ENCODE measurements around the gene ANGPTL8.

ANGPTL8 gene

GRCh38 chr19:11236324-11237301, 2.8 kb upstream of the ANGPTL8 start:
- no peak for DNase-seq (ENCODE audit: low spot score)

- no peak for DNase-seq (ENCODE audit: low spot score)
Measured at GRCh38 chr19:11237321-11237720, 2.1 kb upstream of the ANGPTL8 start.

GRCh38 chr19:11238041-11238440, 1.4 kb upstream of the ANGPTL8 start:
- no peak for DNase-seq (ENCODE audit: low spot score)

- DNase-seq (ENCODE audit: low spot score): no peak
Measured at GRCh38 chr19:11238781-11239376, 540 bp upstream of the ANGPTL8 start.

DNA sequence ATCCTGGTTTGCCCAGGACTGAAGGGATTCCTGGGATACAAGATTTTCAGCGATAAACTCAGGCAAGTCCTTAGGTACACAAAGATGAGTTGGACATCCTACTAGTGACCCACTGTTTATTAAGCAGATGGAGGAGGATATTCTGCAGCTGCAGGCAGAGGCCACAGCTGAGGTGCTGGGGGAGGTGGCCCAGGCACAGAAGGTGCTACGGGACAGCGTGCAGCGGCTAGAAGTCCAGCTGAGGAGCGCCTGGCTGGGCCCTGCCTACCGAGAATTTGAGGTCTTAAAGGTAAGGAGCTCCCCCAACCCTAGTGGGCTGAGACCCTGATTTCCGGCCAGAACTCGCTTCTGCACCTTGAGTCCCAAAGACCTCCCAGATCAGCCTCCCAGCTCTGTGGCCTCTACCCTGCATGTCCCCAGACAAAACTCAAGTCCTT, 607 bp downstream of the ANGPTL8 start:
- DNase-seq (ENCODE audit: low spot score): no peak

DNA sequence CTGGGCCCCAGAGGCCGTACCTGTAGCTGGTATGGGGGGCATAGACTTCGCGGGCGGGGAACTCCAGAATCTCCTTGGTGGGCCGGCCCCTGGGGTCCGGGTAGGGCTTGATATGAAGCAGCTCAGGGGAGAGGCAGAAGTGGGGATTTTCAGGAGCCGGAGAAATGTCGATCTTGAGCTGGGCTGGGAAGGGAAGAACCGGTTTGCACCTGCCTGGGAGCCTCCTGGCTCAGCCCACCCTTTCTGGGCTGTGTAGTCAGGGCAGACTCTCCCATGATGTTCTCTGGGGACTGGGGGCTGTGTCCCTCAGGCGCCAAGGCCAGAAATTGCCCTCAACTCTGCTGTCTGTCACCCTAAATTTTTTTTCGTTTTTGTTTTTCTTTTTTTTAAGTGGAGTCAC, 2.6 kb downstream of the ANGPTL8 start:
- no peak for DNase-seq (ENCODE audit: low spot score)

DNA sequence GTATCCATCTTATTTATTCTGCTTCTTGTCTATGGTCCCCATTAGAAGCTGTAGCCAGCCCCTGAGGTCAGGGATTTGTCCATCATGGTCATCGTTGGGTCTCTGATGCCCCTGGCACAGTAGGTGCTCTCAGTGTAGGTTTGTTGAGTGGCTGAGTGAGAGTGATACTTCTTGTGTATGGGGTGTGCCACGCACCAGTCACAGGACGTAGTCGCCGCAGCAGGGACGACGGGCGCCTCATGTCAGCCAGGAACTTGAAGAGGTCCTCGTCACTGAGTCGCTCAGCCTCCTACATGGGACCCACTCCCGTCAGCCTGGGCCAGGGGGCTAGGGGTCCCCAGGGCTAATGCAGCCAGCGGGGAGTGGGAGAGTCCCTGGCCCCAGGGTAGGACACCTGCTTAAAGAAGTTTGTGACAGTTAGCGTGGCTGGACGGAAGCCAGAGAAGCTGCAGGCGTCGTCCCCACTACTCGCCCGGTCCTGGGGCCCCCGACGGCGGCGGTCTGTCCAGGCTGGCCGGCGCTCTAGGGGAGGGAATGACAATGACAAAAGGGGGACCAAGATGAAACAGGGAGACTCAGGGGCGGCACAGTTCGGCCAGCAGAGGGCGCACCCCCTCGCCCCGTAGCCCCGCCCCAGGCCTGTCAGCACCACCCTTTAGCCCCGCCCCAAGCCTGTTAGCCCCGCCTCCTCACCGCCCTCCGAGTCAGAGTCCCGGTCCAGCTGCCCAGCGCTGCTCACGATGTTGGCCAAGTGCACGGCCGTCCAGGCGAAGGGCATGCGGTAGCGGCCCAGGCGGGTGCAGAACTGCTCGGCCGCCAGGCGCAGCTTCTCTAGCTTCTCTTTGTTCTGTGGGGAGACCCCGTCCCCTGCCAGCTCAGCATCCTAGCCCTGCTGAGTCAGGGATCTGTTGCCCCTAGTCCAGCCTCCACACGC, 3.7 kb downstream of the ANGPTL8 start:
- peak; percentile 98 for DNase-seq (ENCODE audit: low spot score)

GRCh38 chr19:11243798-11244169, 4.4 kb downstream of the ANGPTL8 start:
- DNase-seq (ENCODE audit: low spot score): no peak

DNA sequence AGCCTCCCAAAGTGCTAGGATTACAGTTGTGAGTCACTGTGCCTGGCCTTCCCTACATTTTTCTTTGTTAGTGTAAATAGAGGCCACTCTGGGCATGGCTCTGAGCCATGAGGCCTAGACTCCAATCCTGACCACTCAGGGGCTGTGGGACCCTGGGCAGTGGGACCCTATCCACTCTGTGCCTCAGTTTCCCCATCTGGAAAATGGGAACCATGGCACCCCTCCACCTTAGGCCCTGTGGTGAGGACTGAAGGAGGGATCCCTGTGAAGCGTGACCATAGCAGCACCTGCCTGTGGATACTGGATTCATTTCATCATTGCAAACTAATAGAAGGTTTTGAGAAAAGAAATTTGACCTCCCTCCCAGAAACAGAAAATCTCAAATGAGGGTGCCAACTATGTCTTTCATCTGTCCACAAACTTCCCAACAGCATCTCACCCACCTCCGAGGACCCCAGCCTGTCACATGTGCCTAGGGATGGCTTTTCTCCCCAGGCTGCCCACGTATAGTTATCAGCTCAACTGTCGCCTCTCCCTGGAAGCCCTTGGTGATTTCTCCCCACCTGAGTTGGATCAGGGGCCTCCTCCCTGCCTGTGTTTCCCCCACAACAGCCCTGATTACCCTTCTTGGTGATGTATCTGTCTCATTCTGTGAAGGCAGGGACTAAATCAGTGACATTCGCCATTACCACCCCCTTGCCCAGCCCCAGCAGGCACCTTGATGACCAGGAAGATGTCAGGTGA, 5.6 kb downstream of the ANGPTL8 start:
- DNase-seq (ENCODE audit: low spot score): no peak

- DNase-seq (ENCODE audit: low spot score): no peak
Measured at GRCh38 chr19:11246941-11247340, 7.5 kb downstream of the ANGPTL8 start.

DNA sequence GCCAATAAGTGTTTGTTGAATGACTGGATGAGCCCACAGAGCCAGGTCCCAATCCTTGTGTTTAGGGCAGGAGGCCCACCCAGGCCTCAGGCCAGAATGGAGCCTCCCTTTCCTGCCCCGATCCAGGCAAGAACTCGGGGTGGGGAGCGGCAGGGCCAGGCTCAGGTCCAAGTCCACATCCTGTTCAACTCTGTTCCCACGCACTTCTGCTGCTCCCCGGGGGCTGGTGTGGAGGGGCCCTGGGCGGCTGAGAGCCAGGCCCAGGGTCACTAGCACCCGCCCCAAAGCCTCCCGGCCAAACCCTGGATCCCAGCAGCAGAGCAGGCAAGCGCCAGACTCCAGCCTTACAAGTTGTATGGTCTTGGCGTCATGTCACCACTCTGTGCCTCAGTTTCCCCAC, 8.0 kb downstream of the ANGPTL8 start:
- DNase-seq (ENCODE audit: low spot score): no peak

DNA sequence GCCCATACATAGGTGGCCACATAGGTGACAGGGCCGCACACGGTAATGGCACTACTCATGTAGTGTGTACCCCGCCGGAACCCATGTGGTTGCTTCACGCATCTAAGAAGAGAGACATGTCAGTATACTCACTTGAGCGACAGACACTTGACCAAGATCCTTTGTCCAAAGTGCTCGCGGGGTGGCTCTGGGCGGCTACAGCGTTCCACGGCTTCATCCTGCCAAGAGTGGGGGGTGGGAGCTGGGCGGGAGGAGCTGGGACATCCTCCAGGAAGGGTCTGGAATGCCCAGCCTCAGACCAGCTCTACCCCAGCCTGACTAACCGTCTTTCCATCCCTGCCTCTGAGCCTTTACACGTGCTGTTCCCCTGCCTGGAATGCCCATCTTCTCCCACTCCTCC, 8.5 kb downstream of the ANGPTL8 start:
- DNase-seq (ENCODE audit: low spot score): no peak

- DNase-seq (ENCODE audit: low spot score): no peak
Measured at GRCh38 chr19:11248852-11249251, 9.4 kb downstream of the ANGPTL8 start.

GRCh38 chr19:11251217-11251616, 11.8 kb downstream of the ANGPTL8 start:
- DNase-seq (ENCODE audit: low spot score): no peak

- no peak for DNase-seq (ENCODE audit: low spot score)
Measured at GRCh38 chr19:11251650-11252314, 12.4 kb downstream of the ANGPTL8 start.

GRCh38 chr19:11252665-11253355, 13.4 kb downstream of the ANGPTL8 start:
- DNase-seq (ENCODE audit: low spot score): no peak

DNA sequence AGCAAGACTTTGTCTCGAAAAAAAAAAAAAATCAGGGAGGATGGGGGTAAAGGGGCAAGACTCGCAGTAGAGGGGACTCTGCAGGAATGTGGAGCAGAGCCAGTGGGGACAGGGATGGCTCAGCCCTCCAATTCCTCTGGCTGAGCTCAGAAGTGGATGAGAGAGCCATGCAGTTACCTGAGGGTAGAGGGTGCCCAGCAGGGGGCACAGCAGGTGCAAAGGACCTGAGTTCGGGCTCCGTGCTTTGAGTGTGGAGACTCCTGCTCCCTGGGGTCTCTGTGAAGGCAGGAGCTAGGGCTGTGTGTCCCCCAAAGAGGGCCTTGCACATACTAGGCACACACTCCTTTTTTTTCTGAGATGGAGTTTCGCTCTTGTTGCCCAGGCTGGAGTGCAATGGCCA, 15.2 kb downstream of the ANGPTL8 start:
- DNase-seq (ENCODE audit: low spot score): no peak

- no peak for DNase-seq (ENCODE audit: low spot score)
Measured at GRCh38 chr19:11256189-11256588, 16.8 kb downstream of the ANGPTL8 start.

DNA sequence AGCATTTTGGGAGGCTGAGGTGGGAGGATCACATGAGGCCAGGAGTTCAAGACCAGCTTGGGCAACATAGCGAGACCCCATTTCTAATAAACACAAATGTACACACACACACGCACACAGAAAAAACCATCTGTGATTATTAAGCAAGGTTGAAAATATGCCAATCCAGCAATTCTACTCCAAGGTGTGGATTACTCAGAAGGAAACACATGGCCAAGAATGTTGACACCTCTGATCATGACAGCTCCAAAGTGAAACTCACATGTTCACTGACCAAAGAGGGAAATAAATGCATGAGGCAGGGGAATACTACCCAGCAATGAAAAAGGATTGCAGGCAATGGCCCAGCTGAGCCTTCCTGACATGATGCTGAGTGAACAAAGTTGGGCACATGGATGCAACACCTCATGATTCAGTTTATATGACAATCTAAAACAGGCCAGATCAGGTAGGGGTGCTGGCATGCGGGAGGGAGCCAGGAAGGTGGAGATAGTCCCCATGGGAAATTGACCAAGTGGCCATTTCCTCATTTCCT, 18.5 kb downstream of the ANGPTL8 start:
- DNase-seq (ENCODE audit: low spot score): no peak

GRCh38 chr19:11260996-11261395, 21.6 kb downstream of the ANGPTL8 start:
- no peak for DNase-seq (ENCODE audit: low spot score)

All from HuH-7.5 (cell line).